ENCODE data around the gene C19orf33. TPM values are rescaled to one million over a fixed set of nuclear protein-coding genes. Genes with fewer than 3 reads are reported as not detected.
"Not testable (repeated sequence)": the region's sequence is repeated elsewhere in the genome, so short reads cannot be mapped to it uniquely, and the experiment has no call there.

Gene C19orf33
- total RNA-seq (1 to 10 TPM in 6 of 9 donors, under 1 TPM in 1, not detected in 2; 0.88 to 7.6 (median 2.9) TPM), polyA plus RNA-seq (10 to 100 TPM in 2 of 3 donors, not detected in 1; 33.7 to 46.2 TPM)
- long read RNA-seq, donor 1, partial matches to known transcripts = 0 of 2 reads
- long read RNA-seq, donor 1, other reads (novel, unspliced or antisense) = 0 of 2 reads
- long read RNA-seq, donor 2, partial matches to known transcripts = 0 of 1 reads
- long read RNA-seq, donor 2, other reads (novel, unspliced or antisense) = 0 of 1 reads
- long read RNA-seq, donor 3 = 0 reads
- long read RNA-seq, donor 4 = 0 reads
- long read RNA-seq, donor 5 = 0 reads
- long read RNA-seq, donor 6 = 0 reads
- long read RNA-seq, donor 7 = 0 reads
- long read RNA-seq, donor 8, partial matches to known transcripts = 0 of 5 reads
- long read RNA-seq, donor 8, other reads (novel, unspliced or antisense) = 0 of 5 reads
- long read RNA-seq, donor 9 = 0 reads
- long read RNA-seq, donor 10, partial matches to known transcripts = 0 of 3 reads
- long read RNA-seq, donor 10, other reads (novel, unspliced or antisense) = 0 of 3 reads

GRCh38 chr19:38303517-38304351, at the start of gene C19orf33:
Gene C19orf33 (plus strand): TSS chr19:38304251. CDS start chr19:38304262, 11 bp downstream.
- no peak for DNase-seq
- no peaks in the 10 kb centered on the region for H3K9me3 ChIP-seq (replicated peaks in 1 of 3)
- no peaks in the 10 kb centered on the region for H3K4me1 ChIP-seq (replicated peaks in 1 of 2)
- no peaks in the 10 kb centered on the region for H3K27me3 ChIP-seq
- H3K4me3 ChIP-seq = no peak within 1 kb of the TSS
- 53 to 79% (median 61%) methylated on average over 12 to 28 of the region's 28 CpGs for WGBS, 4 donors
- TF ChIP-seq POLR2A (IDR thresholded peaks at IDR 0.05) = no peak
- TF ChIP-seq, protein P1, sequence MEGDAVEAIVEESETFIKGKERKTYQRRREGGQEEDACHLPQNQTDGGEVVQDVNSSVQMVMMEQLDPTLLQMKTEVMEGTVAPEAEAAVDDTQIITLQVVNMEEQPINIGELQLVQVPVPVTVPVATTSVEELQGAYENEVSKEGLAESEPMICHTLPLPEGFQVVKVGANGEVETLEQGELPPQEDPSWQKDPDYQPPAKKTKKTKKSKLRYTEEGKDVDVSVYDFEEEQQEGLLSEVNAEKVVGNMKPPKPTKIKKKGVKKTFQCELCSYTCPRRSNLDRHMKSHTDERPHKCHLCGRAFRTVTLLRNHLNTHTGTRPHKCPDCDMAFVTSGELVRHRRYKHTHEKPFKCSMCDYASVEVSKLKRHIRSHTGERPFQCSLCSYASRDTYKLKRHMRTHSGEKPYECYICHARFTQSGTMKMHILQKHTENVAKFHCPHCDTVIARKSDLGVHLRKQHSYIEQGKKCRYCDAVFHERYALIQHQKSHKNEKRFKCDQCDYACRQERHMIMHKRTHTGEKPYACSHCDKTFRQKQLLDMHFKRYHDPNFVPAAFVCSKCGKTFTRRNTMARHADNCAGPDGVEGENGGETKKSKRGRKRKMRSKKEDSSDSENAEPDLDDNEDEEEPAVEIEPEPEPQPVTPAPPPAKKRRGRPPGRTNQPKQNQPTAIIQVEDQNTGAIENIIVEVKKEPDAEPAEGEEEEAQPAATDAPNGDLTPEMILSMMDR (IDR thresholded peaks at IDR 0.05) = no peak
- H3K36me3 ChIP-seq (replicated peaks in 1 of 2) = peaks cover 0 to 18% of the 10 kb centered on the region in 2 donors
- H3K27ac ChIP-seq = peak within 1 kb of the TSS in 1 of 5 donors; percentile 69
- intact Hi-C loops (cut with DNase I) = no loop called here

- Histone ChIP-seq H3K36me3 (replicated peaks in 1 of 2) (no peaks in the 10 kb centered on the region), H3K27me3 (no peaks in the 10 kb centered on the region), H3K27ac (peak overlapping the region; percentile 18 to 87 (median 77)), H3K4me1 (replicated peaks in 1 of 2) (peaks cover 47 to 59% of the 10 kb centered on the region in 2 donors), H3K4me3 (peak overlapping the region in 3 of 4 donors; percentile 10 to 50 (median 44)), H3K9me3 (replicated peaks in 1 of 3) (no peaks in the 10 kb centered on the region)
- peak in 6 of 7 donors; percentile 53 to 88 (median 70) for DNase-seq
- intact Hi-C loops (cut with DNase I) = no loop called here
- 16 to 33% (median 22%) methylated on average over 14 to 17 of the region's 17 CpGs for WGBS, 4 donors
- TF ChIP-seq, protein P1 (IDR thresholded peaks at IDR 0.05) = no peak
- peak in 1 of 2 donors; percentile 37 for TF ChIP-seq POLR2A (IDR thresholded peaks at IDR 0.05)
Measured at GRCh38 chr19:38255383-38256014, 48.6 kb upstream of the C19orf33 start.

DNA sequence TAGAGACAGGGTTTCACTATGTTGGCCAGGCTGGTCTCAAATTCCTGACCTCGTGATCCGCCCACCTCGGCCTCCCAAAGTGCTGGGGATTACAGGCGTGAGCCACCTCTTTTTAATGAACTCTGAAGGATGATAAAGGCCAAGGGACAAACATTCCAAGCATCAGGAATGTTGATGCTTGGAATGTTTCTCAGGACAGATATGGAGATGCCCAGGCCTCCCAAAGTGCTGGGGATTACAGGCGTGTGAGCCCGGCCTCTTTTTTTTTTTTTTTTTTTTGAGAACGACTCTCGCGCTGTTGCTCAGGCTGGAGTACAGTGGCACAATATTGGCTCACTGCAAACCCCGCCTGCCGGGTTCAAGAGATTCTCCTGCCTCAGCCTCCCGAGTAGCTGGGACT, 42.1 kb upstream of the C19orf33 start:
- H3K27ac ChIP-seq; intact Hi-C loops (cut with DNase I); DNase-seq; H3K4me3 ChIP-seq; H3K9me3 ChIP-seq (replicated peaks in 1 of 3); H3K27me3 ChIP-seq; H3K36me3 ChIP-seq (replicated peaks in 1 of 2): not testable (repeated sequence)
- 88 to 94% (median 91%) methylated on average over 12 of the region's 12 CpGs for WGBS, 4 donors
- H3K4me1 ChIP-seq (replicated peaks in 1 of 2) = peaks cover 11 to 18% of the 10 kb centered on the region in 2 donors

DNA sequence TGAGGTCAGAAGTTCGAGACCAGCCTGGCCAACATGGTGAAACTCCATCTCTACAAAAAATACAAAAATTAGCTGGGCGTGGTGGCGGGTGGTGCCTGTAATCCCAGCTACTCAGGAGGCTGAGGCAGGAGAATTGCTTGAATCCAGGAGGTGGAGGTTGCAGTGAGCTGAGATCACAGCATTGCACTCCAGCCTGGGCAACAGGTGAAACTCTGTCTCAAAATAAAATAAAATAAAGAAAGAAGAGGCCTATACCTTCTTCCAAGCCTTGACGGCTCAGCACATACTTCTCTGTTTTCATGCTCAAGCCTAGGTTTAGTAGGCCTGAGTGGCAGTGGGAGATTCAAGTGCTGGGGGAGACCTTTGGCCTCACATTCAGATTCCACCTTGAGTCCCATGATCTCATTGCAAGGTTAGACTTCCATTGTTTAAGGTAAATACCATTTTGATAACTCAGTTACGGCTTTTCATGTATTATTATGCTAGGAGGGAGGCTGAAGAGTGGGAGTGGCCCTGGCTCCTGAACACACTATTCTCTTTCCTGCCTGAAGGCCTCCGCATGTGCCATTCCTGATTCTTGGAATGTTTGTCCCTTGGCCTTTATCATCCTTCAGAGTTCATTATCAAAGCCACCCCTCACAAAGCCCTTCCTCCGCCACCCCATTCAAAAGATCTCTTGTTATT, 41.3 kb upstream of the C19orf33 start:
- no peak overlapping the region for H3K4me3 ChIP-seq
- no peaks in the 10 kb centered on the region for H3K36me3 ChIP-seq (replicated peaks in 1 of 2)
- intact Hi-C loops (cut with DNase I) = no loop called here
- WGBS, 4 donors = 91 to 96% (median 96%) methylated on average over 7 of the region's 7 CpGs
- no peaks in the 10 kb centered on the region for H3K9me3 ChIP-seq (replicated peaks in 1 of 3)
- H3K27ac ChIP-seq = no peak overlapping the region
- TF ChIP-seq, protein P1 (IDR thresholded peaks at IDR 0.05) = no peak
- TF ChIP-seq POLR2A (IDR thresholded peaks at IDR 0.05) = no peak
- H3K27me3 ChIP-seq = no peaks in the 10 kb centered on the region
- no peak for DNase-seq
- H3K4me1 ChIP-seq (replicated peaks in 1 of 2) = peaks cover 11 to 26% of the 10 kb centered on the region in 2 donors

All from adrenal gland (tissue), 19 donors.